ENCODE data around the gene CFAP46. TPM values are rescaled to one million over a fixed set of nuclear protein-coding genes. Genes with fewer than 3 reads are reported as not detected.

CFAP46 gene
- total and polyA plus RNA-seq, 2 of the 8 experiments (the other 6 are each of a cell fraction or from before 2014, with no cell fraction given) = 2.6 to 4.8 TPM

DNA sequence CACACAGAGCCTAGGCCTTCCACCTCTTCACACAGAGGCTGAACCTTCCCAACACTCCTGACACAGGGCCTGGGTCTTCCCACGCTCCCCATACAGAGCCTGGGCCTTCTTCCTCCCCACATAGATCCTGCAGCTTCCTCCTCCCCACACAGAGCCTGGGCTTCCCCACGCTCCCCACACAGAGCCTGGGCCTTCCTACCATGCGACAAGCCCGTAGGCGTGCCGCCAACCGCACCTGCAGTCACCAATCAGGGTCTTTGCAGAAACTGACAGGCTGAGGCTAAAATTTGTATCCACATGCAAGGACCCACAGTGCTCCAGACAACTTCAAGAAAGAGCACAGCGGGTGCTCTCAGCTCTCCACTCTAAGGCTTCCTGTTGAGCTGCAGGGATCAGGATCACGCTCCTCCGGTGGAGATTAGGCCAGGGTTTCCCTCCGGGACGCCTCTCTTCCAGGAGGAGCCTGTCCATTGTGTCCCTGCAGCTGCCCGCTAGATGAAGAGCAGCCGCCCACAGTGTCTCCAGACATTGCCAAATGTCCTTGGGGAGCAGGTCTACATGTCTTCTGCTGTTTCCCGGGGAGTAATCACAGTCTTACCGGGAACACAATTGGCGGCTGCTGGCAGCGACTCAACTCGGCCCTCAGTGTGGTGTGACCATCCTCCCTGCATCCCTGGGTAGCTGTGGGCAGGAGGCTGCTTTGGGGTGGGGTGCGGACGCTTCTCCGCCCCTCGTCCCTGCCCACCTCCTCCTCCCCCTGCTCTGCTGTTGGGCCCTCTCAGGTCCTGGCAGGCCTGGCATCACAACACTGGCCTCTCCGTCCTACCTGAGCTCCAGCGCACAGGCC lies 9.7 kb downstream of the CFAP46 start:
- Histone ChIP-seq H3K4me1 (replicated peaks in 1 of 4; ENCODE audit: control insufficient read depth in 3 of 4, insufficient read depth in 4 of 4, low read length in 3 of 4) (no peaks in the 10 kb centered on the region), H2BK120ac (replicated peaks; ENCODE audit: low read depth, low read length) (no peak overlapping the region), H3K23ac (ENCODE audit: insufficient read length) (no peak overlapping the region), H2BK12ac (ENCODE audit: low read depth, low read length) (no peak overlapping the region), H3K79me2 (ENCODE audit: control insufficient read depth in 1 of 2, insufficient read depth in 2 of 2, low read length in 2 of 2) (no peaks in the 10 kb centered on the region), H3K23me2 (ENCODE audit: low read depth, low read length) (peaks cover 3% of the 10 kb centered on the region; the same call in 1 of the 2 replicates), H3K4me2 (ENCODE audit: insufficient read depth in 1 of 2, low read depth in 2 of 2, low read length in 2 of 2) (no peak overlapping the region), H2BK5ac (ENCODE audit: low read depth, low read length) (no peak overlapping the region), H3K79me1 (ENCODE audit: low read depth, low read length) (no peaks in the 10 kb centered on the region), H3K27me3 (replicated peaks in 1 of 4; ENCODE audit: control insufficient read depth in 3 of 4, extremely low read depth in 1 of 4, insufficient read depth in 3 of 4, low read length in 3 of 4) (no peaks in the 10 kb centered on the region), H2AK5ac (ENCODE audit: low read depth, low read length) (no peak overlapping the region), H3K14ac (ENCODE audit: insufficient read length) (no peak overlapping the region), H4K5ac (ENCODE audit: insufficient read length, low read depth, low read length) (no peak overlapping the region), H2BK20ac (ENCODE audit: low read length) (no peak overlapping the region), H3K18ac (ENCODE audit: extremely low read depth, low read length) (no peak overlapping the region), H4K20me1 (replicated peaks in 1 of 2; ENCODE audit: control insufficient read depth in 1 of 2, insufficient read depth in 2 of 2, low read length in 2 of 2) (peaks cover 2 to 3% of the 10 kb centered on the region in 2 experiments), H2AFZ (ENCODE audit: low read length) (no peak overlapping the region), H3K9me3 (ENCODE audit: insufficient read depth in 2 of 2, low read depth in 1 of 2, low read length in 1 of 2) (no peaks in the 10 kb centered on the region), H3K9ac (replicated peaks in 1 of 4; ENCODE audit: extremely low read depth in 1 of 4, low read depth in 3 of 4, low read length in 3 of 4) (no peak overlapping the region; a peak in 1 of 7 replicates), H3K27ac (ENCODE audit: low read depth, low read length) (no peak overlapping the region), H4K91ac (replicated peaks; ENCODE audit: insufficient read length, low read length) (no peak overlapping the region), H3K56ac (replicated peaks; ENCODE audit: insufficient read length, low read depth, low read length) (no peak overlapping the region), H3K4me3 (ENCODE audit: extremely low read depth in 1 of 4, insufficient read depth in 2 of 4, low read depth in 3 of 4, low read length in 4 of 4) (no peak overlapping the region), H2BK15ac (ENCODE audit: low read length) (no peak overlapping the region), H4K8ac (ENCODE audit: extremely low read depth, insufficient read depth, low read length) (no peak overlapping the region), H3K36me3 (ENCODE audit: control insufficient read depth in 2 of 4, insufficient read depth in 4 of 4, low read length in 3 of 4) (no peaks in the 10 kb centered on the region; a peak in 1 of 8 replicates), H3K4ac (replicated peaks; ENCODE audit: insufficient read length, low read depth, low read length) (no peak overlapping the region)
- DNase-seq (ENCODE audit: low read depth in 1 of 2, low spot score in 2 of 2) (no peak), FAIRE-seq (no peak)
- WGBS, 2 experiments (ENCODE audit: extremely low coverage in 1 of 2, insufficient coverage in 1 of 2, insufficient read length in 1 of 2, insufficient replicate concordance in 2 of 2, low coverage in 1 of 2, low lambda C conversion rate in 2 of 2, missing lambda C conversion rate in 1 of 2) = 91% methylated on average over 22 of the region's 25 CpGs; no CpG with 5 or more reads in 1 of the 2 experiments
- ChIA-PET POLR2A (ENCODE audit: partially characterized antibody) (no interaction called here), CTCF (ENCODE audit: partially characterized antibody) (interaction anchor here (1.1 kb wide), 1 partner anchor 192 kb away, joined by 4 read pairs; no protein-coding TSS in a partner anchor)
- TF ChIP-seq POLR2A (IDR thresholded peaks at IDR 0.05; ENCODE audit: control extremely low read depth in 1 of 2, low read depth in 2 of 2, low read length in 2 of 2) = no peak
- TF ChIP-seq PHF8 (conservative IDR thresholded peaks at IDR 0.05; ENCODE audit: low read depth, low read length) = no peak
- no peak for TF ChIP-seq ZNF274 (IDR thresholded peaks at IDR 0.05; ENCODE audit: borderline replicate concordance, extremely low read depth, low read length)
- TF ChIP-seq, protein P1, sequence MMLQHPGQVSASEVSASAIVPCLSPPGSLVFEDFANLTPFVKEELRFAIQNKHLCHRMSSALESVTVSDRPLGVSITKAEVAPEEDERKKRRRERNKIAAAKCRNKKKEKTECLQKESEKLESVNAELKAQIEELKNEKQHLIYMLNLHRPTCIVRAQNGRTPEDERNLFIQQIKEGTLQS (IDR thresholded peaks at IDR 0.05; ENCODE audit: insufficient read depth, low read depth, low read length) = no peak
- no peak for TF ChIP-seq EZH2 (IDR thresholded peaks at IDR 0.05; ENCODE audit: low read depth, low read length, severe bottlenecking)
- TF ChIP-seq, protein P2, sequence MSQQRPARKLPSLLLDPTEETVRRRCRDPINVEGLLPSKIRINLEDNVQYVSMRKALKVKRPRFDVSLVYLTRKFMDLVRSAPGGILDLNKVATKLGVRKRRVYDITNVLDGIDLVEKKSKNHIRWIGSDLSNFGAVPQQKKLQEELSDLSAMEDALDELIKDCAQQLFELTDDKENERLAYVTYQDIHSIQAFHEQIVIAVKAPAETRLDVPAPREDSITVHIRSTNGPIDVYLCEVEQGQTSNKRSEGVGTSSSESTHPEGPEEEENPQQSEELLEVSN (IDR thresholded peaks at IDR 0.05) = no peak
- TF ChIP-seq RNF2 (IDR thresholded peaks at IDR 0.05; ENCODE audit: borderline replicate concordance, low read depth, low read length, missing control alignments, poor library complexity, severe bottlenecking) = no peak
- TF ChIP-seq GABPA (IDR thresholded peaks at IDR 0.05; ENCODE audit: borderline replicate concordance, insufficient read depth, low read length) = no peak
- no peak for TF ChIP-seq RAD21 (IDR thresholded peaks at IDR 0.05 in 1 of 2, conservative IDR thresholded peaks at IDR 0.05 in 1 of 2; ENCODE audit: low read depth in 2 of 2, low read length in 2 of 2)
- no peak for TF ChIP-seq SIRT6 (IDR thresholded peaks at IDR 0.05; ENCODE audit: low read length)
